Suprapubic skin (tissue), 3 donors: ENCODE data around the gene DCPS.

ENCODE experiments used
- CTCF ChIP-seq, 2 donors: fragments of 200-600 bp in 1 of 2; fragments of 450-650 bp in 1 of 2; sonication (generic) in 1 of 2; IDR thresholded peaks; one replicate each; pipeline ENCODE4 v1.5.1; 2016 to 2019; ENCODE audit warnings: antibody characterized with exemption in 2 of 2, mild to moderate bottlenecking in 1 of 2, moderate library complexity in 1 of 2
- EP300 ChIP-seq: sonication (generic); formaldehyde crosslinking; IDR thresholded peaks from one replicate; pipeline ENCODE4 v1.6.1; 2017; ENCODE audit warnings: antibody characterized with exemption

- TF ChIP-seq CTCF (IDR thresholded peaks at IDR 0.05): no peak
- TF ChIP-seq EP300: no peak
These were observed 7.8 kb downstream of the DCPS start for GRCh38 chr11:126311401-126312291.
